CD14-positive monocyte (primary cell): ENCODE measurements around the gene CACNB2. TPM values are rescaled to one million over a fixed set of nuclear protein-coding genes. Genes with fewer than 3 reads are reported as not detected.

Experiments used
- DNase-seq, 3 donors: peaks; one replicate each; pipeline ENCODE4 v3.0.0-alpha.2; 2011 to 2022
- H2AFZ ChIP-seq: 2 replicates; pipeline ENCODE4 v1.6.0; 2012; ENCODE audit warnings: mild to moderate bottlenecking, low read depth, low read length, inconsistent platforms; ENCODE audit not compliant: insufficient read depth, poor library complexity, severe bottlenecking
- H3K27ac ChIP-seq, 2 donors: 1 replicate in 1 of 2; 2 replicates in 1 of 2; pipeline ENCODE4 v1.5.1; 2012 to 2013; ENCODE audit warnings: low read length in 2 of 2, control low read depth in 1 of 2, inconsistent platforms in 1 of 2, low read depth in 1 of 2, mild to moderate bottlenecking in 1 of 2
- H3K27me3 ChIP-seq, 2 donors: one replicate each; pipeline versions ENCODE4 v1.6.0 to v1.6.1; 2011 to 2013; ENCODE audit warnings: low read length in 2 of 2; ENCODE audit not compliant: control insufficient read depth in 2 of 2, insufficient read depth in 2 of 2
- H3K36me3 ChIP-seq, 2 donors: replicated peaks in 1 of 2; 1 replicate in 1 of 2; 2 replicates in 1 of 2; pipeline versions ENCODE4 v1.5.1 to v1.6.1; 2012 to 2013; ENCODE audit warnings: low read length in 2 of 2, control low read depth in 1 of 2, inconsistent platforms in 1 of 2, mild to moderate bottlenecking in 1 of 2; ENCODE audit not compliant: insufficient read depth in 2 of 2, control insufficient read depth in 1 of 2
- H3K4me1 ChIP-seq, 2 donors: 1 replicate in 1 of 2; 2 replicates in 1 of 2; pipeline versions ENCODE4 v1.5.1 to v1.6.1; 2012 to 2013; ENCODE audit warnings: low read length in 2 of 2, control low read depth in 1 of 2, inconsistent platforms in 1 of 2, mild to moderate bottlenecking in 1 of 2, moderate library complexity in 1 of 2; ENCODE audit not compliant: insufficient read depth in 2 of 2, control insufficient read depth in 1 of 2
- H3K4me2 ChIP-seq: replicated peaks from 2 replicates; pipeline ENCODE3; 2012; ENCODE audit warnings: low read length, moderate library complexity, mild to moderate bottlenecking; ENCODE audit not compliant: poor library complexity, severe bottlenecking; ENCODE audit errors: extremely low read depth
- H3K4me3 ChIP-seq, 3 experiments: fragments of 200-600 bp in 1 of 3; sonication (generic) in 1 of 3; replicated peaks in 1 of 3; 1 replicate in 2 of 3; 2 replicates in 1 of 3; pipeline ENCODE4 v1.5.1; 2011 to 2013; ENCODE audit warnings: low read length in 3 of 3, mild to moderate bottlenecking in 3 of 3, control low read depth in 2 of 3, low read depth in 2 of 3, inconsistent platforms in 1 of 3, moderate library complexity in 1 of 3
- H3K79me2 ChIP-seq: 2 replicates; pipeline ENCODE4 v1.6.0; 2012; ENCODE audit warnings: mild to moderate bottlenecking, control low read depth, inconsistent platforms, low read length, moderate library complexity; ENCODE audit not compliant: insufficient read depth
- H3K9ac ChIP-seq: 2 replicates; pipeline ENCODE4 v1.6.0; 2017; ENCODE audit warnings: low read length, mild to moderate bottlenecking; ENCODE audit not compliant: insufficient read depth, poor library complexity, severe bottlenecking
- H3K9me3 ChIP-seq, 2 donors: replicated peaks in 1 of 2; 1 replicate in 1 of 2; 2 replicates in 1 of 2; pipeline versions ENCODE4 v1.5.1 to v1.6.1; 2012 to 2013; ENCODE audit warnings: low read length in 2 of 2, control low read depth in 1 of 2; ENCODE audit not compliant: control insufficient read depth in 1 of 2, insufficient read depth in 1 of 2
- H4K20me1 ChIP-seq: 2 replicates; pipeline ENCODE4 v1.6.0; 2012; ENCODE audit warnings: mild to moderate bottlenecking, low read length, control low read depth, moderate library complexity; ENCODE audit not compliant: insufficient read depth
- H3K27ac Mint-ChIP-seq, 7 donors: one replicate each; pipeline ENCODE4 v1.8.0; 2020; ENCODE audit warnings: mild to moderate bottlenecking in 7 of 7, mixed read lengths in 7 of 7, moderate library complexity in 6 of 7, inconsistent platforms in 2 of 7
- H3K27me3 Mint-ChIP-seq, 3 donors: one replicate each; pipeline ENCODE4 v1.8.0; 2021 to 2022; ENCODE audit warnings: low read depth in 3 of 3, mild to moderate bottlenecking in 3 of 3, mixed read lengths in 3 of 3, moderate library complexity in 3 of 3, inconsistent platforms in 1 of 3
- H3K36me3 Mint-ChIP-seq, 2 donors: one replicate each; pipeline ENCODE4 v1.8.0; 2020; ENCODE audit warnings: mixed read lengths in 2 of 2, inconsistent platforms in 1 of 2, mild to moderate bottlenecking in 1 of 2
- H3K4me1 Mint-ChIP-seq: one replicate; pipeline ENCODE4 v1.8.0; 2020; ENCODE audit warnings: mild to moderate bottlenecking, mixed read lengths
- H3K4me3 Mint-ChIP-seq, 2 donors: one replicate each; pipeline ENCODE4 v1.8.0; 2020; ENCODE audit warnings: mild to moderate bottlenecking in 2 of 2, mixed read lengths in 2 of 2, moderate library complexity in 1 of 2
- H3K9me3 Mint-ChIP-seq, 7 donors: one replicate each; pipeline ENCODE4 v1.8.0; 2020 to 2022; ENCODE audit warnings: mixed read lengths in 7 of 7, mild to moderate bottlenecking in 6 of 7, moderate library complexity in 6 of 7, inconsistent platforms in 2 of 7
- WGBS: methylation state at CpG from one replicate; pipeline ENCODE4 v1.1.5; 2013; ENCODE audit warnings: missing lambda C conversion rate; ENCODE audit not compliant: insufficient coverage; 5-methylcytosine and 5-hydroxymethylcytosine counted together
- intact Hi-C, 2 donors: fragments of 100-400 bp; cut with micrococcal nuclease; formaldehyde crosslinking; loops; one replicate each; pipeline versions ENCODE4 v1.15.0 to v1.15.1; 2023
- polyA plus RNA-seq, 3 donors: library from polyadenylated mRNA; depleted of rRNA in 1 of 3; unstranded in 2 of 3; stranded (reverse) in 1 of 3; fragments of 300-500 nt in 2 of 3; fragments of >200 nt in 1 of 3; fragmentation: Illumina TruSeq in 2 of 3; gene quantifications; 1 replicate in 2 of 3; 2 replicates in 1 of 3; pipeline ENCODE4 v1.2.3, GENCODE V29; 2012 to 2021
- TF ChIP-seq, protein P1 (sequence below): fragments of 200-600 bp; IDR thresholded peaks from one replicate; pipeline ENCODE4 v1.8.0; 2022; ENCODE audit warnings: antibody characterized with exemption, mild to moderate bottlenecking

Gene CACNB2
- polyA plus RNA-seq, 3 donors = 0.05 TPM; not detected in 2

GRCh38 chr10:18235477-18235876, 95.3 kb downstream of the CACNB2 start:
- H3K9me3 Mint-ChIP-seq = no peaks in the 10 kb centered on the region
- H3K27me3 Mint-ChIP-seq = peaks cover 3 to 4% (median 4%) of the 10 kb centered on the region in 3 donors
- H3K4me1 ChIP-seq = peaks cover 0 to 4% of the 10 kb centered on the region in 2 donors
- TF ChIP-seq, protein P1, sequence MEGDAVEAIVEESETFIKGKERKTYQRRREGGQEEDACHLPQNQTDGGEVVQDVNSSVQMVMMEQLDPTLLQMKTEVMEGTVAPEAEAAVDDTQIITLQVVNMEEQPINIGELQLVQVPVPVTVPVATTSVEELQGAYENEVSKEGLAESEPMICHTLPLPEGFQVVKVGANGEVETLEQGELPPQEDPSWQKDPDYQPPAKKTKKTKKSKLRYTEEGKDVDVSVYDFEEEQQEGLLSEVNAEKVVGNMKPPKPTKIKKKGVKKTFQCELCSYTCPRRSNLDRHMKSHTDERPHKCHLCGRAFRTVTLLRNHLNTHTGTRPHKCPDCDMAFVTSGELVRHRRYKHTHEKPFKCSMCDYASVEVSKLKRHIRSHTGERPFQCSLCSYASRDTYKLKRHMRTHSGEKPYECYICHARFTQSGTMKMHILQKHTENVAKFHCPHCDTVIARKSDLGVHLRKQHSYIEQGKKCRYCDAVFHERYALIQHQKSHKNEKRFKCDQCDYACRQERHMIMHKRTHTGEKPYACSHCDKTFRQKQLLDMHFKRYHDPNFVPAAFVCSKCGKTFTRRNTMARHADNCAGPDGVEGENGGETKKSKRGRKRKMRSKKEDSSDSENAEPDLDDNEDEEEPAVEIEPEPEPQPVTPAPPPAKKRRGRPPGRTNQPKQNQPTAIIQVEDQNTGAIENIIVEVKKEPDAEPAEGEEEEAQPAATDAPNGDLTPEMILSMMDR = no peak
- H3K9me3 ChIP-seq = no peaks in the 10 kb centered on the region
- H3K27ac Mint-ChIP-seq = peak overlapping the region in 1 of 7 donors; percentile 1
- no peak overlapping the region for H3K4me3 Mint-ChIP-seq
- no peak overlapping the region for H3K27ac ChIP-seq
- no peak overlapping the region for H3K9ac ChIP-seq
- no peaks in the 10 kb centered on the region for H3K27me3 ChIP-seq
- no peak overlapping the region for H3K4me2 ChIP-seq
- H3K36me3 Mint-ChIP-seq = no peaks in the 10 kb centered on the region
- intact Hi-C loops = no loop called here
- no peak for DNase-seq
- no peak overlapping the region for H2AFZ ChIP-seq
- H4K20me1 ChIP-seq = no peaks in the 10 kb centered on the region
- H3K4me3 ChIP-seq = no peak overlapping the region
- WGBS = 100% methylated on average over 1 of the region's 4 CpGs
- H3K4me1 Mint-ChIP-seq = peaks cover 4% of the 10 kb centered on the region
- H3K36me3 ChIP-seq = no peaks in the 10 kb centered on the region
- H3K79me2 ChIP-seq = no peaks in the 10 kb centered on the region

DNA sequence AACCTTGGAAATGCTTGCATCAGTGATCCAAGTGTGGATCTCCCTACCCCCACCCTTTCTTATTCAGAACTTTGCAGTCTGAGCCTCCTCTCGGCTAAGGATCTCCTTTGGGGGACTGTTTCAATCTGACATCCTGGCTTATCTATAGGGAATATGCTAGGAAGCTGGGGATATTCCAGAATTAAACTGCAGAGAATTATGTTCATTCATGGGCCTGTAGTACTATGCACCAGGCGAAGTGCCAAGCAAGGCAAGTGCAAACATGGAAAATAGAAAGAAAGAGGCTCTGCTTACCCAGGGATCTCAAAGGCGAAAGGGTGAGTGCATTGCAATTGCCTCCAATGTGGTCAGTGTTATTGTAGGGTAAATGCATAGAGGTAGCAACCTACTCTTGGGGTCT, 96.5 kb downstream of the CACNB2 start:
- TF ChIP-seq, protein P1 = no peak
- Mint-ChIP-seq H3K27ac (no peak overlapping the region), H3K27me3 (peaks cover 4% of the 10 kb centered on the region in 3 donors), H3K4me1 (peaks cover 10% of the 10 kb centered on the region), H3K36me3 (no peaks in the 10 kb centered on the region), H3K4me3 (no peak overlapping the region), H3K9me3 (no peaks in the 10 kb centered on the region)
- Histone ChIP-seq H2AFZ (no peak overlapping the region), H3K27ac (no peak overlapping the region), H3K4me1 (peaks cover 0 to 8% of the 10 kb centered on the region in 2 donors), H3K4me3 (no peak overlapping the region), H4K20me1 (no peaks in the 10 kb centered on the region), H3K79me2 (no peaks in the 10 kb centered on the region), H3K9ac (no peak overlapping the region), H3K36me3 (no peaks in the 10 kb centered on the region), H3K9me3 (no peaks in the 10 kb centered on the region), H3K4me2 (no peak overlapping the region), H3K27me3 (no peaks in the 10 kb centered on the region)
- intact Hi-C loops = no loop called here
- no peak for DNase-seq
- WGBS = 100% methylated on average over 2 of the region's 3 CpGs
